ENCODE measurements around the gene CREG1. TPM values are rescaled to one million over a fixed set of nuclear protein-coding genes. Genes with fewer than 3 reads are reported as not detected.

Gene CREG1
- total RNA-seq, 1 experiment from 2014 or later = 63.9 TPM

DNA sequence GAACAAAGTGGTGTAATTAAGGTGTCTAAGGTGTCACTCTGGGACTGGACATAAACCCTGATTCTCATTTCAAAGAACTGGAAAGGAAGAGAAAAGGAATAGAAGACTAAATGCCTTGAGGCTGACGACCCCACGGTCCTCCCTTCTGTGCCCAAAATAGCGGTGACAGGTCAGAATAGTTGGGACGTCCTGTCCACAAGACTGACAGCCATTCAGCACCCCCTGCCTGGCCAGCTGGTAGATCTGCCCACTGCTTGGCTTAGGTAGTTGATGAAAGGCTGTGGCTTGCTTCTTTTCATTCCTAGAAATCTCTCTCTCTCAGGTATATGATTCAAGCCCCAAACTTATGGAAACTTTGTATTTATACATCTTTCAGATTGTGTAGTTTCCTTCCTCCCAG, 26.4 kb upstream of the CREG1 start:
- TF ChIP-seq EZH2phosphoT487 (IDR thresholded peaks at IDR 0.05; ENCODE audit: borderline replicate concordance, low read length) (no peak), EZH2 (IDR thresholded peaks at IDR 0.05; ENCODE audit: low read length, unreplicated experiment) (no peak)
- TF ChIP-seq, protein P1, sequence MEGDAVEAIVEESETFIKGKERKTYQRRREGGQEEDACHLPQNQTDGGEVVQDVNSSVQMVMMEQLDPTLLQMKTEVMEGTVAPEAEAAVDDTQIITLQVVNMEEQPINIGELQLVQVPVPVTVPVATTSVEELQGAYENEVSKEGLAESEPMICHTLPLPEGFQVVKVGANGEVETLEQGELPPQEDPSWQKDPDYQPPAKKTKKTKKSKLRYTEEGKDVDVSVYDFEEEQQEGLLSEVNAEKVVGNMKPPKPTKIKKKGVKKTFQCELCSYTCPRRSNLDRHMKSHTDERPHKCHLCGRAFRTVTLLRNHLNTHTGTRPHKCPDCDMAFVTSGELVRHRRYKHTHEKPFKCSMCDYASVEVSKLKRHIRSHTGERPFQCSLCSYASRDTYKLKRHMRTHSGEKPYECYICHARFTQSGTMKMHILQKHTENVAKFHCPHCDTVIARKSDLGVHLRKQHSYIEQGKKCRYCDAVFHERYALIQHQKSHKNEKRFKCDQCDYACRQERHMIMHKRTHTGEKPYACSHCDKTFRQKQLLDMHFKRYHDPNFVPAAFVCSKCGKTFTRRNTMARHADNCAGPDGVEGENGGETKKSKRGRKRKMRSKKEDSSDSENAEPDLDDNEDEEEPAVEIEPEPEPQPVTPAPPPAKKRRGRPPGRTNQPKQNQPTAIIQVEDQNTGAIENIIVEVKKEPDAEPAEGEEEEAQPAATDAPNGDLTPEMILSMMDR (conservative IDR thresholded peaks at IDR 0.05; ENCODE audit: low read depth, low read length) = no peak
- Histone ChIP-seq H3F3A (ENCODE audit: low read length, unreplicated experiment) (no peaks in the 10 kb centered on the region), H4K20me1 (ENCODE audit: low read length) (no peaks in the 10 kb centered on the region), H3K4me2 (ENCODE audit: low read length) (no peak overlapping the region), H3K9me2 (replicated peaks; ENCODE audit: low read length) (no peaks in the 10 kb centered on the region), H3K79me2 (ENCODE audit: low read length) (no peaks in the 10 kb centered on the region), H3K36me3 (ENCODE audit: low read depth, low read length) (no peaks in the 10 kb centered on the region), H2AFZ (ENCODE audit: low read length) (no peak overlapping the region), H3K27me3 (ENCODE audit: low read length) (peaks cover 71% of the 10 kb centered on the region), H3K4me3 (ENCODE audit: low read length) (no peak overlapping the region), H3K9ac (ENCODE audit: low read length) (no peak overlapping the region), H3K27ac (ENCODE audit: low read length) (no peak overlapping the region), H3K9me3 (ENCODE audit: low read length) (no peaks in the 10 kb centered on the region), H3K4me1 (ENCODE audit: insufficient read depth, low read length) (no peaks in the 10 kb centered on the region)
- ChIA-PET CTCF (no interaction called here), POLR2A (ENCODE audit: unreplicated experiment) (no interaction called here)
- DNase-seq (no peak), ATAC-seq (no peak)
- intact Hi-C loops (cut with micrococcal nuclease) = no loop called here
- no TSS peak for BruUV-seq (replicated peaks)

DNA sequence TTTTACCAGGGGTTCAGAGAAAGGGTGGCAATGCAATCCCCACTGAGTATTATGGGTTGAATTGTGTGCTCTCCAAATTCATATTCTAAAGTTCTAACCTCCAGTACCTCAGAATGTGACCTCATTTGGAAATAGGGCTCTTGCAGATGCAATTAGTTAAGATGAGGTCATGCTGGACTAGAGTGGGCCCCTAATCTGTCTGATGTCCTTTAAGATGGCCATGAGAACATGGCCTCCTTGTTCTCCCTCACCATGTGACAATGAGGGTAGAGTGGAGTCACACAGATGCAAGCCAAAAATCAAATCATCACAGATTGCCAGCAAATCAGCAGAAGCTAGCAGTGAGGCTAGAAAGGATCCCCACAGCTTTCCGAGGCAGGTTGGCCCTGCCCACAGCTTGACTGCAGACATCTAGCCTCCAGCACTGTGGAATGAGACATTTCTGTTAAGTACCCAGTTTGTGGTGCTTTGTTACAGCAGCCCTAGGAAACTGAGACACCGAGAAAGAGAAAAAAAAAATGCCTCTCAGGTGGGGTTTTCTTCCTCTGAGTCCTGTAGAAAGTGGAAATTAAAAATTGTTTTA, 25.5 kb upstream of the CREG1 start:
- no peaks in the 10 kb centered on the region for H3K4me1 ChIP-seq (ENCODE audit: insufficient read depth, low read length)
- no peaks in the 10 kb centered on the region for H4K20me1 ChIP-seq (ENCODE audit: low read length)
- H3K27ac ChIP-seq (ENCODE audit: low read length) = no peak overlapping the region
- TF ChIP-seq, protein P1 (conservative IDR thresholded peaks at IDR 0.05; ENCODE audit: low read depth, low read length) = no peak
- TF ChIP-seq EZH2 (IDR thresholded peaks at IDR 0.05; ENCODE audit: low read length, unreplicated experiment) (no peak), EZH2phosphoT487 (IDR thresholded peaks at IDR 0.05; ENCODE audit: borderline replicate concordance, low read length) (no peak)
- H3K36me3 ChIP-seq (ENCODE audit: low read depth, low read length) = no peaks in the 10 kb centered on the region
- no peak overlapping the region for H3K9ac ChIP-seq (ENCODE audit: low read length)
- H3K27me3 ChIP-seq (ENCODE audit: low read length) = peaks cover 70% of the 10 kb centered on the region
- ChIA-PET POLR2A (ENCODE audit: unreplicated experiment) (no interaction called here), CTCF (no interaction called here)
- no peaks in the 10 kb centered on the region for H3F3A ChIP-seq (ENCODE audit: low read length, unreplicated experiment)
- no peak overlapping the region for H3K4me2 ChIP-seq (ENCODE audit: low read length)
- no peak overlapping the region for H2AFZ ChIP-seq (ENCODE audit: low read length)
- no peak overlapping the region for H3K4me3 ChIP-seq (ENCODE audit: low read length)
- DNase-seq = no peak
- no peaks in the 10 kb centered on the region for H3K9me2 ChIP-seq (replicated peaks; ENCODE audit: low read length)
- ATAC-seq = no peak
- intact Hi-C loops (cut with micrococcal nuclease) = no loop called here
- H3K9me3 ChIP-seq (ENCODE audit: low read length) = no peaks in the 10 kb centered on the region
- BruUV-seq (replicated peaks) = no TSS peak
- no peaks in the 10 kb centered on the region for H3K79me2 ChIP-seq (ENCODE audit: low read length)

DNA sequence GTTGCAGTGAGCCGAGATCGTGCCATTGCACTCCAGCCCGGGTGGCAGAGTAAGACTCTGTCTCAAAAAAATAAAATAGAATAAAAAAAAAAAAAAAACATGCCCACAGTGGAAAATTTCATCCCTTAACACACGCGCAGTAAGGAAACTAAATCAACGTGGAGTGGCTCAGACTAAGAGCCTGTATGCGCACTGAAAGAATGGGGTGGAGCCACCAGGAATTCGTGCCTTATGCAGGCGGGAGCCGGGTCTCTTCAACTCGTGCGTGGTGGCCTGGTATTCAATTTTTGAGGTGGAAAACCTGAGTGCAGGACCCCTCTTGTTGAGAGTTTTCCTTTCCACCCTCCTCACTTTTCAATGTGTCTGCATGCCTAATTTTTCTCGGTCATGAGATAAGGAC, 22.1 kb upstream of the CREG1 start:
- Histone ChIP-seq H3K27ac (ENCODE audit: low read length) (no peak overlapping the region), H3K9ac (ENCODE audit: low read length) (no peak overlapping the region), H3K27me3 (ENCODE audit: low read length) (peaks cover 58% of the 10 kb centered on the region), H3K79me2 (ENCODE audit: low read length) (no peaks in the 10 kb centered on the region), H4K20me1 (ENCODE audit: low read length) (no peaks in the 10 kb centered on the region), H3K4me1 (ENCODE audit: insufficient read depth, low read length) (no peaks in the 10 kb centered on the region), H2AFZ (ENCODE audit: low read length) (no peak overlapping the region), H3K9me3 (ENCODE audit: low read length) (no peaks in the 10 kb centered on the region), H3K4me2 (ENCODE audit: low read length) (no peak overlapping the region), H3K4me3 (ENCODE audit: low read length) (no peak overlapping the region), H3K9me2 (replicated peaks; ENCODE audit: low read length) (no peaks in the 10 kb centered on the region), H3F3A (ENCODE audit: low read length, unreplicated experiment) (no peaks in the 10 kb centered on the region), H3K36me3 (ENCODE audit: low read depth, low read length) (no peaks in the 10 kb centered on the region)
- ATAC-seq (no peak), DNase-seq (no peak)
- intact Hi-C loops (cut with micrococcal nuclease) = no loop called here
- CTCF ChIA-PET = no interaction called here
- POLR2A ChIA-PET (ENCODE audit: unreplicated experiment) = no interaction called here
- TF ChIP-seq, protein P1 (conservative IDR thresholded peaks at IDR 0.05; ENCODE audit: low read depth, low read length) = no peak
- TF ChIP-seq EZH2phosphoT487 (IDR thresholded peaks at IDR 0.05; ENCODE audit: borderline replicate concordance, low read length) (no peak), EZH2 (IDR thresholded peaks at IDR 0.05; ENCODE audit: low read length, unreplicated experiment) (no peak)
- BruUV-seq (replicated peaks) = no TSS peak

Data from PC-3 (cell line).